Ovary (tissue), 9 donors: Measurements from ENCODE around the gene USH2A. TPM values are rescaled to one million over a fixed set of nuclear protein-coding genes. Genes with fewer than 3 reads are reported as not detected.

ENCODE experiments used
- DNase-seq, 5 donors: peaks; one replicate each; pipeline ENCODE4 v3.0.0-alpha.2; 2019 to 2020
- H3K27ac ChIP-seq, 2 donors: fragments of 200-600 bp; one replicate each; pipeline versions ENCODE4 v1.5.1 to v1.8.0; 2019 to 2022
- H3K27me3 ChIP-seq: fragments of 200-600 bp; one replicate; pipeline ENCODE4 v1.8.0; 2022
- H3K36me3 ChIP-seq: fragments of 200-600 bp; sonication (generic); one replicate; pipeline ENCODE4 v1.5.1; 2019
- H3K4me1 ChIP-seq: one replicate; pipeline ENCODE4 v1.8.1; 2013; ENCODE audit warnings: mild to moderate bottlenecking, moderate library complexity; ENCODE audit not compliant: insufficient read depth
- H3K4me3 ChIP-seq: fragments of 200-600 bp; sonication (generic); one replicate; pipeline ENCODE4 v1.5.1; 2017
- H3K9me3 ChIP-seq, 2 donors: fragments of 200-600 bp in 1 of 2; sonication (generic) in 1 of 2; one replicate each; pipeline versions ENCODE4 v1.5.1 to v1.8.1; 2013 to 2019; ENCODE audit warnings: mild to moderate bottlenecking in 1 of 2, moderate library complexity in 1 of 2
- EP300 ChIP-seq: sonication (generic); formaldehyde crosslinking; IDR thresholded peaks from one replicate; pipeline ENCODE4 v1.6.1; 2017; ENCODE audit warnings: antibody characterized with exemption
- POLR2A ChIP-seq: fragments of 450-650 bp; IDR thresholded peaks from one replicate; pipeline ENCODE4 v1.6.1; 2017; ENCODE audit warnings: antibody characterized with exemption, mild to moderate bottlenecking, moderate library complexity
- WGBS, 3 donors: extraction: QIAGEN DNeasy Blood & Tissue Kit in 1 of 3; methylation state at CpG; one replicate each; pipeline versions ENCODE4 v1.1.5 to v1.1.7; 2013 to 2017; 5-methylcytosine and 5-hydroxymethylcytosine counted together
- intact Hi-C, 4 donors: fragments of 100-400 bp; cut with DNase I; formaldehyde crosslinking; loops; one replicate each; pipeline versions ENCODE4 v1.11.0 to v1.15.1; 2022 to 2023
- polyA plus RNA-seq, 2 donors: library from polyadenylated mRNA; stranded (reverse); fragments of 200-250 nt in 1 of 2; fragments of 350-450 nt in 1 of 2; fragmentation: Illumina TruSeq in 1 of 2; extraction: RNeasy Lipid Tissue Mini Kit (QIAGEN cat#74804) in 1 of 2; gene quantifications; one replicate each; pipeline ENCODE4 v1.2.3, GENCODE V29; 2013 to 2014
- total RNA-seq, 7 donors: library from RNA; depleted of rRNA in 2 of 7; stranded (reverse); fragments of >200 nt in 2 of 7; fragmentation: NEBNext Ultra II Directional in 3 of 7; extraction: Animal tissue kit (Norgen Biotek cat#: 25700) in 3 of 7; gene quantifications; one replicate each; pipeline versions ENCODE4 v1.1.0 to v1.2.4, GENCODE V29; 2016 to 2023
- TF ChIP-seq, protein P1 (sequence below), 3 donors: fragments of 450-650 bp in 2 of 3; fragments of 200-600 bp in 1 of 3; IDR thresholded peaks; one replicate each; pipeline versions ENCODE4 v1.5.1 to v1.8.0; 2016 to 2022; ENCODE audit warnings: antibody characterized with exemption in 3 of 3, mild to moderate bottlenecking in 1 of 3
- donor health status: DM: no; HTN: no; CAD: no; lungs with moderate emphysema.
- donor health status: DM: no; HTN: no; CAD: no.
- donor health status: Bipolar disorder and iron deficiency.
- donor health status: DM: yes; HTN: yes; CAD: no.
- donor health status: DM: no; HTN: no; CAD: no.
- donor health status: DM: yes; HTN: yes; CAD: no.

Gene USH2A
- total and polyA plus RNA-seq, 9 donors: 0.01 to 0.11 TPM; not detected in 7

DNA sequence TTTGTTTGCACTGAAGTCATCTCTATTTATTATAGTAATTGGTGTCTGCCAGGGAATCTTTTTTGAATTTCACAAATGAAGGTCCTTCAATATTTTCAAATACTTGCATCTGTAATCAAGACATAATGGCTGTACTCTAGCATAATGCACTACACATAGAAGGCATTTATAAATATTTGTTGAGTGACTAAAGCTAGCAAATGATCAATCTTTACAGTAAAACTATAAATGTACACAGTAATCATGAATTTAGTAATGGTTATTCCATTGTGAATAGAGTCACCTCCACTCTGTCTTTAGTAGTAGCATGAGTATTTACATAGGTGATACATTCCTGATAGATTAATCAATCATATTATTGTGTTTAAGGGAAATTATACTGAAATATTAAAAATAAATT lies 119.6 kb downstream of the USH2A start:
- Histone ChIP-seq H3K4me3 (no peak overlapping the region), H3K4me1 (no peaks in the 10 kb centered on the region), H3K27me3 (no peaks in the 10 kb centered on the region), H3K9me3 (no peaks in the 10 kb centered on the region), H3K27ac (no peak overlapping the region), H3K36me3 (no peaks in the 10 kb centered on the region)
- no peak for TF ChIP-seq POLR2A
- TF ChIP-seq, protein P1, sequence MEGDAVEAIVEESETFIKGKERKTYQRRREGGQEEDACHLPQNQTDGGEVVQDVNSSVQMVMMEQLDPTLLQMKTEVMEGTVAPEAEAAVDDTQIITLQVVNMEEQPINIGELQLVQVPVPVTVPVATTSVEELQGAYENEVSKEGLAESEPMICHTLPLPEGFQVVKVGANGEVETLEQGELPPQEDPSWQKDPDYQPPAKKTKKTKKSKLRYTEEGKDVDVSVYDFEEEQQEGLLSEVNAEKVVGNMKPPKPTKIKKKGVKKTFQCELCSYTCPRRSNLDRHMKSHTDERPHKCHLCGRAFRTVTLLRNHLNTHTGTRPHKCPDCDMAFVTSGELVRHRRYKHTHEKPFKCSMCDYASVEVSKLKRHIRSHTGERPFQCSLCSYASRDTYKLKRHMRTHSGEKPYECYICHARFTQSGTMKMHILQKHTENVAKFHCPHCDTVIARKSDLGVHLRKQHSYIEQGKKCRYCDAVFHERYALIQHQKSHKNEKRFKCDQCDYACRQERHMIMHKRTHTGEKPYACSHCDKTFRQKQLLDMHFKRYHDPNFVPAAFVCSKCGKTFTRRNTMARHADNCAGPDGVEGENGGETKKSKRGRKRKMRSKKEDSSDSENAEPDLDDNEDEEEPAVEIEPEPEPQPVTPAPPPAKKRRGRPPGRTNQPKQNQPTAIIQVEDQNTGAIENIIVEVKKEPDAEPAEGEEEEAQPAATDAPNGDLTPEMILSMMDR (IDR thresholded peaks at IDR 0.05): no peak
- TF ChIP-seq EP300: no peak
- intact Hi-C loops: no loop called here
- no peak for DNase-seq

DNA sequence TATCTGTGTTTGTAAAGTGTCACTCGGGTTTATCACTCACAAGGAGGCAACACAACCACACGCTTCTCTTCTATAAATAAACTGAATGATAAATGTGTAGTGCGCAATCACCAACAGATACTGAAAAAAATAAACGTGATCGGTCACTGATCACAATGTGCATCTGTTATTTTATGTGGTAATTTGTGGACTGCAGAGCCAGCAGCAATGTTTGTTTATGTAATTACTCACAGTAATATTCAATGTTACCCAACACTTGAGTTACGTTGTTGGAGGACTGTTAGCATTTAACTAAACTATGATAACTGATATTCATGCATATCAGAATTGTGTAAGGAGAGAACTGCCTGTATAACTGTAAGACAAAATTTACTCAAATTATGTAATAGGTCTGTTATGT lies 129.6 kb downstream of the USH2A start:
- TF ChIP-seq EP300 (no peak), POLR2A (no peak)
- TF ChIP-seq, protein P1 (IDR thresholded peaks at IDR 0.05): no peak
- no peak overlapping the region for H3K27ac ChIP-seq
- H3K9me3 ChIP-seq: no peaks in the 10 kb centered on the region
- no peak overlapping the region for H3K4me3 ChIP-seq
- no peaks in the 10 kb centered on the region for H3K27me3 ChIP-seq
- no peaks in the 10 kb centered on the region for H3K36me3 ChIP-seq
- 40 to 74% (median 41%) methylated on average over 6 of the region's 6 CpGs for whole genome bisulfite sequencing, 3 donors
- intact Hi-C loops: no loop called here
- DNase-seq: no peak
- no peaks in the 10 kb centered on the region for H3K4me1 ChIP-seq

DNA sequence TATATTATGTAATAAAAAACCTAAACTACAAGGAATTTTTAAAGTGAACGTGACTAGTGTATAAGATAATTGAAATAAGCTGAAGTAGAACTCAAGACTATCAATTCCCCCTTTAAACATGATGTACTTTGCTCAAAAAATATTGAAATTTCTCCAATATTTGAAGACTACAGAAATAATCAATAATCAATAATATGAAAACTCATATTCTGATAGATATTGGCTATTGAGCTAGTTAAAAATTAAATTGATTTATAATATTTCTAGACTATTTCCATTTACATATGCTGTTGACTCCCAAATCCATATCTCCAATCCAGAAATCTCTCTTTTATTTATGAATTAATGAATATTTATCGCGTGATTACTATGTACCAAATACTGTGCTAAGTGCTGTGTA lies 133.2 kb downstream of the USH2A start:
- intact Hi-C loops: no loop called here
- 39 to 88% (median 41%) methylated on average over 3 of the region's 3 CpGs for WGBS, 3 donors

DNA sequence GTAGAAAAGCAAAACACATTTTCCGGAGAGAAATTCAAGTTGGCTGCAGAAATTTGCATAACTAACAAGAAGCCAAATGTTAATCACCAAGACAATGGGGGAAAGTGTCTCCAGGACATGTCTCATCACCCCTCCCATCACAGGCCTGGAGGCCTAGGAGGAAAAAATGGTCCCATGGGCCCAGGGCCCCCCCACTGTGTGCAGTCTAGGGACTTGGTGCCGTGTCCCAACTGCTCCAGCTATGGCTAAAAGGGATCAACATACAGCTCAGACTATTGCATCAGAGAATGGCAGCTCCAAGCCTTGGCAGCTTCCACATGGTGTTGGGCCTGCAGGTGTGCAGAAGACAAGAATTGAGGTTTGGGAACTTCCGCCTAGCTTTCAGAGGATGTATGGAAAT lies 138.2 kb downstream of the USH2A start:
- no peak for DNase-seq
- TF ChIP-seq, protein P1 (IDR thresholded peaks at IDR 0.05): no peak
- no peak for TF ChIP-seq EP300
- no peak for TF ChIP-seq POLR2A
- H3K27ac ChIP-seq: no peak overlapping the region
- no peaks in the 10 kb centered on the region for H3K36me3 ChIP-seq
- H3K9me3 ChIP-seq: no peaks in the 10 kb centered on the region
- no peaks in the 10 kb centered on the region for H3K27me3 ChIP-seq
- no peak overlapping the region for H3K4me3 ChIP-seq
- 61 to 91% (median 63%) methylated on average over 3 of the region's 3 CpGs for WGBS, 3 donors
- intact Hi-C loops: no loop called here
- no peaks in the 10 kb centered on the region for H3K4me1 ChIP-seq

More for the DNA sequence above, 133.2 kb downstream of the USH2A start:
- no peak for DNase-seq
- TF ChIP-seq, protein P1 (IDR thresholded peaks at IDR 0.05): no peak
- TF ChIP-seq POLR2A (no peak), EP300 (no peak)
- Histone ChIP-seq H3K27me3 (no peaks in the 10 kb centered on the region), H3K4me3 (no peak overlapping the region), H3K36me3 (no peaks in the 10 kb centered on the region), H3K27ac (no peak overlapping the region), H3K9me3 (no peaks in the 10 kb centered on the region), H3K4me1 (no peaks in the 10 kb centered on the region)

DNA sequence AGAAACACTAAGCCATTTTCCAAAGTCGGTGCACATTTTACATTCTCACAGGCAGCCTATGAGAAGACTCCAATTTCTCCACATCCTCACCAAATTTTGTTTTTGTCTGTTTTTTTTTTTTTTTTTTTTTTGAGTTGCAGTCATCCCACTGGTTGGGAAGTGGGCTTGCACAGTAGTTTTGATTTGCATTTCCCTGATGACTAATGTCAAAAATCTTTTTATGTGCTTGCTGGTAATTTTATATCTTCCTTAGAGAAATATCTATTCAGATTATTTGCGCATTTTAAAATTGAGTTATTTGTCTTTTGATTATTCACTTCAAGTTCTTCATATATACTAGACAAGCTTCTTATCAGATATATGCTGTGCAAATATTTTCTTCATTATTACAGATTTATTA lies 141.5 kb downstream of the USH2A start:
- H3K9me3 ChIP-seq: no peaks in the 10 kb centered on the region
- H3K4me1 ChIP-seq: no peaks in the 10 kb centered on the region
- WGBS, 3 donors: 83 to 87% (median 84%) methylated on average over 2 of the region's 2 CpGs
- TF ChIP-seq POLR2A (no peak), EP300 (no peak)
- TF ChIP-seq, protein P1 (IDR thresholded peaks at IDR 0.05): no peak
- intact Hi-C loops: no loop called here
- no peak for DNase-seq
- H3K27me3 ChIP-seq: no peaks in the 10 kb centered on the region
- no peak overlapping the region for H3K4me3 ChIP-seq
- no peaks in the 10 kb centered on the region for H3K36me3 ChIP-seq
- H3K27ac ChIP-seq: no peak overlapping the region
